CD4-positive, alpha-beta T cell treated with Interleukin-6 at 100 ng/mL for 8 hours (primary cell): ENCODE measurements around the gene EFR3B.
"Not testable (repeated sequence)": the region's sequence is repeated elsewhere in the genome, so short reads cannot be mapped to it uniquely, and the experiment has no call there.

Experiments used
- DNase-seq: peaks from one replicate; pipeline ENCODE4 v3.0.0-alpha.2; 2020; ENCODE audit warnings: mixed read lengths, low spot score

EFR3B gene

GRCh38 chr2:25073025-25073424 lies 31.1 kb downstream of the EFR3B start:
- no peak for DNase-seq

DNA sequence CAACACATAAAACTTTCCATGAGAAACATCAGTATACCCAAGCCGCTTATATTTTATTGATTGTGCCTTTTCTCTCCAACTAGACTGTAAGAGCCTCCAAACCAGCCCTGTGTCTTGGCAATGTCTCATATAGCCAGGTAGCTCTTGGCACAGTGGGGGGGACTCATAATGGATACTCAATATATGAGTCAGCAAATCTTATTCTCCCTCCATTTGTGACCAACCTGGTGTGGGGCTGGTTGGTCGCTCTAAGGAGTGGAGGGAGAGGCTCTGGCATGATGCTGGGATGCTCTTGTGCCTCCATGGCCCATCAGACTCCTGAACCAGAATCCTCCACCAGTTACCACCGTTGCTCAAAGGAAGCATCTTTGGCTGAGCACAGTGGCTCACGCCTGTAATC lies 32.0 kb downstream of the EFR3B start:
- no peak for DNase-seq

GRCh38 chr2:25074826-25075225 lies 33.0 kb downstream of the EFR3B start:
- DNase-seq = no peak

DNA sequence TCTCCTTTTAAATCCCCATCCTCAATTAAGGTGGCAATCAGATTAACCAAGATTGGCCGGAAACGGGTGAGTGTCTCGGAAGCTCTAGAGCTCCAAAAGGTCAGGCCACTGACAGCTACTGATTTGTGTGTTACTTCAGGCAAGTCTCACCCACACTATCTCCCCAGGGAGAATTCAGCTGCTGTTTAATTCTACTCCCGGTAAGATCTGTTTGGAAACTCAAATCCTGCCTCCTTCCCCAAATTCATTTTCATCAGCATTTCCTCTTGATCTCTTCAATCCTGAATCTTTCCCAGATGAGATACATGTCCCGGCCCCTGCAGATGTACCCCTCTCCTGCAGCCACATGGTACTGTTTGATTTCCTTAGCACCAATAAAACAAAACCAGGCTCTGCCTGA lies 34.9 kb downstream of the EFR3B start:
- no peak for DNase-seq

- no peak for DNase-seq
Measured at GRCh38 chr2:25077789-25078169, 35.9 kb downstream of the EFR3B start.

DNA sequence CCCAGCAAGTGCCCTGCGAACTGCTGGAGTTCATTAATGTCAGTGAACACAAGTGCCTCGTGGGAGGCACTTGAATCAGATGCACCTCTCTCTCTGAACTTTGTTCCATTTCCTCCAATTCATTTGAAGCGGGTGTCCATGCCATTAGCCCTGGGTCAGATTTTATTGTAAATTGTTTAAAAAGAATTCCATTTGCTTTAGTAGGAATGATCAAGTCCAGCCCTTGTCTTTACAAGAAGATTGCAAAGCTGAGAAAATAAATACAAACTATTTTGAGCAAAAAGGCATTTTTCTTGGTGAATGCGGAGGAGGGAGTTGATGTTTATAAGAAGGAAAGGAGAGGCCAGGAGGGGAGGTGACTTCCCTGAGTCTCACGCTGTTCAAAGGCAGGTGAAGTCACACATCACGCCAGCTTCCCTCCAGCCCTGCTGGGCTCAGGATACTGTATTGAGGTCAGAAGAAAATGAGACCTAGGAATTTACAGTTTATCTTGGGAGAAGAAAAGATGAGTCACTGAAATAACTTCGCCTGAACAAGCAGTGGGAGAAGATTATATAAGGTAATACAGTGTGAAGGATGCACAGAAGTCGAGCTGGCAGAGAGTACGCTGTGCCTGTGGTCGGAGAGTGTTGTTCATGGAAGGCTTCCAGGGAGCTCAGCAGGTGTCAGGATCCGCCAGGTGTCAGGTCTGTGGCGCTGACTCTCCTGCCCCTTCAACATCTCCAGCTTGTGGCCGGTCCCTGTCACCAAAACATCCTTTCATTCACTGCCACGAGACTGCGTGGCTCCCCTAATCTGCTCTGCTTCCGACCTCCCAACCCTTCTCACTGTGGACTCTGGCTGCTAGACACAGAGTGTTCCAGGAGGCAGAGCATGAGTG lies 36.5 kb downstream of the EFR3B start:
- no peak for DNase-seq

- no peak for DNase-seq
Measured at GRCh38 chr2:25079050-25079635, 37.3 kb downstream of the EFR3B start.

- DNase-seq = no peak
Measured at GRCh38 chr2:25081237-25081790, 39.4 kb downstream of the EFR3B start.

- no peak for DNase-seq
Measured at GRCh38 chr2:25082002-25082622, 40.2 kb downstream of the EFR3B start.

DNA sequence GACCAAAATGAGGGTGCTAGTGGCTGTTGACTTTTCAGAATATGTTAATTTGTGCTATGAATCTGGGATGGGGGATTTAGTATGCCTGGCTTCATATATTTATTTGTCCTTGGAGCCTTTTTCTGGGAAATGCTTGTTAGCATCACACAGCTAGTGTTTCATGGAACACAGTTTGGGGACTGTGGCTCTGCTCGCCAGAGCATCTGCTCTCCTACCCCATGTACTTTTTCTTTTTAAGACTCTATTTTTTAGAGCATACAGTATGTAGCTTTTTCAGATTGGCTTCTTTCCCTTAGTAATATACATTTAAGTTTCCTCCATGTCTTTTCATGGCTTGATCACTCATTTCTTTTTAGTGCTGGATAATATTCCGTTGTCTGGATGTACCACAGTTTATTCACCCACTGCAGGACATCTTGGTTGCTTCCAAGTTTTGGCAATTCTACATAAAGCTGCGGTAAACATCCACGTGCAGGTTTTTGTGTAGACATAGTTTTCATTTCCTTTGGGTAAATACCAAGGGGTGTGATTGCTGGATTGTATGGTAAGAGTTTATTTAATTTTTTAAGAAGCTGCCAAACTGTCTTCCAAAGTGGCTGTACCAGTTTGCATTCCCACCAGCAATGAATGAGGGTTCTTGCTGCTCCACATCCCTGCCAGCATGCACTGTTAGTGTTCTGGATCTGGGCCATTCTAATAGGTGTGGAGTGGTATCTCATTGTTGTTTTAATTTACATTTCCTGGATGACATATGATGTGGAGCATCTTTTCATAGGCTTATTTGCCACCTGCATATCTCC lies 44.1 kb downstream of the EFR3B start:
- DNase-seq = no peak

- DNase-seq = no peak
Measured at GRCh38 chr2:25088817-25089516, 47.1 kb downstream of the EFR3B start.

DNA sequence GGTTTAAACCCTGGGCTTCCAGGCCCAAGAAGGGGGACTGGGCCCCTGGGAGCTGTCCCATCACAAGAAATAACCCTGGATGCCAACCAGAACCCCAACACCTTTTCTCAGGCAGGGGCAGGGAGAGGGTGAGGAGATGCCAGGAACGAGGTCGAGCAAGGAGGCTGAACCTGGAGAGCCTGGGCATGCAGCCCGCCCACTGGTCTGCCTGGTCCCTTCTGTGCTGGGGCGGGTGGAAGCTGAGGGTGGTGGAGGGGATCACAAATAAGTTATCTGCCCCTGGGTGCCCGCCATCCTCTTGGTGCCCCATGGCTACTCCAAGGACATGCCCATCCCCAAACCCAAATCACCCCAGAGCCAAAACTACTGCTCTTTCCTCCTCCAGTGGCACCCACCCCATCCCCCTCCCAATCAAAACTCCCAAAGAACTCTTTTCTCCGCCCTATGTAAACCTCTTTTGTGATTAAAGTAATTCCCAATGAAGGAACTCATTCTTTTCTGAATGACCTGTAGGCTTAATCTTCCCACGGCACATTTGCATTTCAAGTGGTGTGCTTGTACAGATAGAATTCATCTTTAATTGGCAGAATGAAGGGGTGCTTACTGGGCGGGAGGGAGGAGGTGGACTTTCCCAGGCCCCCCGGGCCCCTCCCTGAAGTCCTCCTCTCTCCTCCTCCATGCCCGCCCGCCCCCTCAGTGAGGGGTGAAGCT lies 47.9 kb downstream of the EFR3B start:
- DNase-seq = no peak

- no peak for DNase-seq
Measured at GRCh38 chr2:25090801-25091200, 48.9 kb downstream of the EFR3B start.

- DNase-seq = no peak
Measured at GRCh38 chr2:25091265-25091664, 49.4 kb downstream of the EFR3B start.

GRCh38 chr2:25098056-25098455 lies 56.2 kb downstream of the EFR3B start:
- no peak for DNase-seq

GRCh38 chr2:25098670-25099486 lies 57.0 kb downstream of the EFR3B start:
- DNase-seq = no peak

GRCh38 chr2:25102352-25102751 lies 60.5 kb downstream of the EFR3B start:
- not testable (repeated sequence) for DNase-seq

GRCh38 chr2:25103287-25103871 lies 61.5 kb downstream of the EFR3B start:
- no peak for DNase-seq

DNA sequence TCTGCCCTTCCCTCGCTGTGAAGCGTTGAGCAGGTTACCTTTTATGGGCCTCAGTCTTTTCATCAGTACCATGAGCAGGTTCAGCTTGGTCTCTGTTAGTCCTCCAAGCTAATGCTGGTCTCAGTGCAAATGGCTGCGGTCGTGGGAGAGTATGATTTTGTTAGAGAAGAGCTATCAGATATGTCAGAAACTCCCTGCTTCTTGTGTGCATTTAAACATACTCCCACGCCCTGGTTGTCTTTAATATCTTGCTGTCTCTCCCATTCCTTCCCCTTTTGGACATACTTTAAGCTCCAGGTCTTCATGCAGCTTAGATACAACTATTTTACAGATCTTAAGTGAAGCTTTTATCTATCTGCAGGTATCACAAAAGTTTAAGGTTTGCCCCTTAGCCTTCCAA lies 62.9 kb downstream of the EFR3B start:
- DNase-seq = no peak
